ENCODE results near the gene ZNF711.

DNA sequence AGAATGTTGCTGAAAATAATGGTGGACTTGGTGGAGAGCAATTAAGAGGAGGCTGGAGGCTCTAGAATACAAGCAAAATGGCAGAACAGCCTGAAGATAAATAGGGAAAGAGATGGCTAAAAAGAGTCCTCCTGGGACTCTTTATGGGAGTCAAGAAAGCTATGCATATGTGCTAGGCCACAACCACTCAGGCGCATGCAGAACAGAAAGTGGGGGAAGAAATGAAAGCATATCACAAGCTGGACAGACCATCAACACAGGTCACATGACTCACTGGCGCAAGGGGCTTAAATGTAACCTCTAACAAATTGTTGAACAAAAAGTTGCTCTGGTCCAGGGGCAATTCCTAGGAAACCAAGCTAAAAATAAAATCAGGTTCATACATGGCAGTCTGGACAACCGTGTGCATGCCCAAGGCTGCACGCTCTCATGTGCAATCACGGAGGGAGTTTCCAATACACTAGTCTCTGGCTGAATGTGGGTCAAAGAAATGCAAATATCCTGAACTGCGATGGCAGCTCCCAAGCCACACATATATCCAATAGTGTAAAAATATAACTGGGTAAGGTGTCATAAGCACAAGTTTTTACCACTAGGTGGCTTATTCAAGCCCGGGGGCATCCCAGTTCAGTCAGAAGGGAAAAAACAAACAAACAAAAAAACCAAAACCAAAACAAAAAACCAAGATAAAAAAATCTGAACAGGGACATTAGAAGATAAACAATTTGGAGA, 45.4 kb downstream of the ZNF711 start:
- TF ChIP-seq POLR2A (IDR thresholded peaks at IDR 0.05) (no peak), POLR2AphosphoS5 (IDR thresholded peaks at IDR 0.05) (no peak)
